NCI-H226 (cell line): ENCODE data around the gene GLRB.
A peak's percentile ranks its signal among the peaks of the same experiment; 100 is the strongest.
"Not testable (repeated sequence)": the region's sequence is repeated elsewhere in the genome, so short reads cannot be mapped to it uniquely, and the experiment has no call there.

ENCODE experiments used
- DNase-seq: peaks from one replicate; pipeline ENCODE4 v3.0.0-alpha.2; 2015

Gene GLRB

GRCh38 chr4:157075811-157076577 is at the start of gene GLRB:
Gene GLRB, plus strand, starts transcription at chr4:157076150. Its CDS starts 1,875 bp downstream, at chr4:157078025.
- DNase-seq = no peak

- DNase-seq = no peak
These were observed 40.5 kb upstream of the GLRB start for GRCh38 chr4:157035471-157035870.

- DNase-seq = no peak
These were observed 35.5 kb upstream of the GLRB start for GRCh38 chr4:157040405-157040804.

GRCh38 chr4:157043131-157043530 is 32.8 kb upstream of the GLRB start:
- peak; percentile 14 for DNase-seq

GRCh38 chr4:157045507-157046127 is 30.3 kb upstream of the GLRB start:
- peak; percentile 38 for DNase-seq

GRCh38 chr4:157048248-157048647 is 27.7 kb upstream of the GLRB start:
- DNase-seq = peak; percentile 60

GRCh38 chr4:157050561-157050960 is 25.4 kb upstream of the GLRB start:
- DNase-seq = no peak

- peak; percentile 23 for DNase-seq
These were observed 23.4 kb upstream of the GLRB start for GRCh38 chr4:157052429-157053040.

GRCh38 chr4:157057218-157057617 is 18.7 kb upstream of the GLRB start:
- DNase-seq = no peak

GRCh38 chr4:157058899-157059298 is 17.1 kb upstream of the GLRB start:
- not testable (repeated sequence) for DNase-seq

GRCh38 chr4:157072002-157072401 is 3.9 kb upstream of the GLRB start:
- DNase-seq = no peak

- DNase-seq = no peak
These were observed 549 bp upstream of the GLRB start for GRCh38 chr4:157075401-157075800.

- DNase-seq = no peak
These were observed 613 bp downstream of the GLRB start for GRCh38 chr4:157076578-157076947.

GRCh38 chr4:157079441-157079840 is 3.5 kb downstream of the GLRB start:
- no peak for DNase-seq

- no peak for DNase-seq
These were observed 4.7 kb downstream of the GLRB start for GRCh38 chr4:157080605-157081004.

- DNase-seq = no peak
These were observed 19.8 kb downstream of the GLRB start for GRCh38 chr4:157095716-157096115.

- peak; percentile 39 for DNase-seq
These were observed 20.5 kb downstream of the GLRB start for GRCh38 chr4:157096439-157096838.

- no peak for DNase-seq
These were observed 23.6 kb downstream of the GLRB start for GRCh38 chr4:157099506-157099905.

GRCh38 chr4:157104541-157104940 is 28.6 kb downstream of the GLRB start:
- no peak for DNase-seq

- no peak for DNase-seq
These were observed 38.7 kb downstream of the GLRB start for GRCh38 chr4:157114671-157115070.

- peak; percentile 60 for DNase-seq
These were observed 39.8 kb downstream of the GLRB start for GRCh38 chr4:157115613-157116335.

GRCh38 chr4:157121401-157121800 is 45.5 kb downstream of the GLRB start:
- no peak for DNase-seq

- DNase-seq = no peak
These were observed 51.6 kb downstream of the GLRB start for GRCh38 chr4:157127571-157127970.
